ENCODE results near the gene IFIT2.
A peak's percentile ranks its signal among the peaks of the same experiment; 100 is the strongest.
"Not testable (repeated sequence)": the region's sequence is repeated elsewhere in the genome, so short reads cannot be mapped to it uniquely, and the experiment has no call there.

Gene IFIT2

GRCh38 chr10:89309156-89310055, 7.6 kb downstream of the IFIT2 start:
- H3K27ac ChIP-seq, result no peak overlapping the region
- TF ChIP-seq ZFX (IDR thresholded peaks at IDR 0.05) (no peak), CTCF (conservative IDR thresholded peaks at IDR 0.05) (no peak)

GRCh38 chr10:89310056-89310893, 8.4 kb downstream of the IFIT2 start:
- TF ChIP-seq CTCF (conservative IDR thresholded peaks at IDR 0.05), result no peak
- no peak for TF ChIP-seq ZFX (IDR thresholded peaks at IDR 0.05)
- H3K27ac ChIP-seq, result no peak overlapping the region

- H3K27ac ChIP-seq, result no peak overlapping the region
- TF ChIP-seq ZFX (IDR thresholded peaks at IDR 0.05), result no peak
- TF ChIP-seq CTCF (conservative IDR thresholded peaks at IDR 0.05), result no peak
These were observed 11.1 kb downstream of the IFIT2 start for GRCh38 chr10:89312973-89313372.

DNA sequence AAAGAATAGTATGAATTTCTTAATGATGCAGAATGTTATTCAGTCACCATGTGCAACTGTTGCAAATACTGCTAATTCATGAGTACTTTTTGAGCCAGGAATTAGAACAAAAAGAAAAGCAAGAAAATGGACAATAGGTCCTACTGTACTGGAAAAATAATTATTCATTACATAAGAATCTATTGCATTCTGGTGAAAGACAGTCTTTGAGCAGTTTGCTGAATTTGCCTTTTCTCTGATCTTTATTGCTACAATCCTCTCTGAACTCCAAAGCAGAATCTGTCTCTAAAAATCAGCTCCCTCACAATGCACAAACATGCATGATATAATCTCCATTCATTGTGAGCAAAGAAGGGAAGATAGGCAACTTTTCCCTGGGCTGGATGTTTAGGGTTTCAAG, 12.8 kb downstream of the IFIT2 start:
- no peak overlapping the region for H3K27ac ChIP-seq
- TF ChIP-seq ZFX (IDR thresholded peaks at IDR 0.05) (no peak), CTCF (conservative IDR thresholded peaks at IDR 0.05) (no peak)

DNA sequence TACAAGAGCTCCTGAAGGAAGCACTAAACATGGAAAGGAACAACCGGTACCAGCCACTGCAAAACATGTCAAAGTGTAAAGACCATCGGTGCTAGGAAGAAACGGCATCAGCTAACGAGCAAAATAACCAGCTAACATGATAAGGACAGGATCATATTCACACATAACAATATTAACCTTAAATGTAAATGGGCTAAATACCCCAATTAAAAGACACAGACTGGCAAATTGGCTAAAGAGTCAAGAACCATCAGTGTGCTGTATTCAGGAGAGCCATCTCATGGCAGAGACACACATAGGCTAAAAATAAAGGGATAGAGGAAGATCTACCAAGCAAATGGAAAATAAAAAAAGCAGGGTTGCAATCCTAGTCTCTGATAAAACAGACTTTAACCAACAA, 16.2 kb downstream of the IFIT2 start:
- not testable (repeated sequence) for H3K27ac ChIP-seq

DNA sequence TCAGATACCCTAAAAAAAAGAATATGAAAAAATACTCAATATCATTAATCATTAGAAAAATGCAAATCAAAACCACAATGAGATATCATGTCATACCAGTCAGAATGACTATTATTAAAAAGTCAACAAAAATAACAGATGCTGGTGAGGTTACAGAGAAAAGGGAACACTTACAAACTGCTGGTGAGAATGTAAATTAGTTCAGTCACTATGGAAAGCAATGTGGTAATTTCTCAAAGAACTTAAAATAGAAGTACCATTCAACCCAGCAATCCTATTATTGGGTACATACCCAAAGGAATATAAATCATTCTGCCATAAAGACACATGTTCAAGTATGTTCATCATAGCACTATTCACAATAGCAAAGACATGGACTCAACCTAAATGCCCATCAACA, 23.2 kb downstream of the IFIT2 start:
- H3K27ac ChIP-seq, result not testable (repeated sequence)

DNA sequence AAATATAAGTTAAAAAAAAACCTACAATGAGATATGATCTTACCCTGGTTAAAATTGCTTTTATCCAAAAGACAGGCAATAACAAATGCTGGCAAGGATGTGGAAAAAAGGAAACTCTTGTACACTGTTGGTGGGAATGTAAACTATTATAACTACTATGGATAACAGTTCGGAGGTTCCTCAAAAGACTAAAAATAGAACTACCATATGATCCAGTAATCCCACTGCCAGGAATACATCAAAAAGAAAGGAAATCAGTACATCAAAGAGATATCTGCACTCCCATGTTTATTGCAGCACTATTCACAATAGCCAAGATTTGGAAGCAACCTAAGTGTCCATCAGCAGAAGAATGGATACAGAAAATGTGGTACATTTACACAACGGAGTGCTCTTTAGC, 24.0 kb downstream of the IFIT2 start:
- not testable (repeated sequence) for H3K27ac ChIP-seq

- no peak within 1 kb of the TSS; the same call in 1 of the 2 replicates for H3K27ac ChIP-seq
- TF ChIP-seq ZFX (IDR thresholded peaks at IDR 0.05), result no peak
- TF ChIP-seq CTCF (conservative IDR thresholded peaks at IDR 0.05), result peak; percentile 8
These were observed 26.1 kb downstream of the IFIT2 start, which contains the start of gene IFIT3 for GRCh38 chr10:89327803-89328441. Gene IFIT3, plus strand, starts transcription at chr10:89327997. Its CDS starts 77 bp downstream, at chr10:89328074.

Data from C4-2B (cell line).